Neural cell (in vitro differentiated cells): Measurements from ENCODE around the gene KDM4C.

Experiments
- CTCF ChIP-seq: fragments of 450-650 bp; IDR thresholded peaks from 2 replicates; pipeline ENCODE4 v1.5.1; 2014; ENCODE audit warnings: antibody characterized with exemption, mild to moderate bottlenecking, moderate library complexity; ENCODE audit not compliant: poor library complexity, severe bottlenecking
- EP300 ChIP-seq: fragments of 450-650 bp; conservative IDR thresholded peaks from 2 replicates; pipeline ENCODE4 v1.6.1; 2014; ENCODE audit warnings: antibody characterized with exemption, mild to moderate bottlenecking, moderate library complexity; ENCODE audit not compliant: poor library complexity, severe bottlenecking
- EZH2 ChIP-seq: fragments of 200-600, 300-800 bp; shearing (Covaris generic), sonication (generic); IDR thresholded peaks from 2 replicates; pipeline ENCODE4 v1.6.1; 2014; ENCODE audit warnings: antibody characterized with exemption, low read length, borderline replicate concordance, mild to moderate bottlenecking; ENCODE audit not compliant: insufficient read depth, poor library complexity, severe bottlenecking
- MXI1 ChIP-seq: fragments of 450-650 bp; conservative IDR thresholded peaks from 2 replicates; pipeline ENCODE4 v1.6.1; 2014; ENCODE audit warnings: antibody characterized with exemption, mild to moderate bottlenecking; ENCODE audit not compliant: poor library complexity, severe bottlenecking
- POLR2AphosphoS5 ChIP-seq: IDR thresholded peaks from 2 replicates; pipeline ENCODE4 v1.6.1; 2012
- RAD21 ChIP-seq: fragments of 450-650 bp; conservative IDR thresholded peaks from 2 replicates; pipeline ENCODE4 v1.6.1; 2014; ENCODE audit warnings: antibody characterized with exemption, mild to moderate bottlenecking, moderate library complexity
- SMC3 ChIP-seq: fragments of 450-650 bp; conservative IDR thresholded peaks from 2 replicates; pipeline ENCODE4 v1.6.1; 2014; ENCODE audit warnings: antibody characterized with exemption, mild to moderate bottlenecking, moderate library complexity; ENCODE audit not compliant: poor library complexity
- TAF1 ChIP-seq: IDR thresholded peaks from 2 replicates; pipeline ENCODE4 v1.6.1; 2012; ENCODE audit warnings: low read depth
- TF ChIP-seq, protein P1 (sequence below): IDR thresholded peaks from 2 replicates; pipeline ENCODE4 v1.6.1; 2012; ENCODE audit warnings: borderline replicate concordance

DNA sequence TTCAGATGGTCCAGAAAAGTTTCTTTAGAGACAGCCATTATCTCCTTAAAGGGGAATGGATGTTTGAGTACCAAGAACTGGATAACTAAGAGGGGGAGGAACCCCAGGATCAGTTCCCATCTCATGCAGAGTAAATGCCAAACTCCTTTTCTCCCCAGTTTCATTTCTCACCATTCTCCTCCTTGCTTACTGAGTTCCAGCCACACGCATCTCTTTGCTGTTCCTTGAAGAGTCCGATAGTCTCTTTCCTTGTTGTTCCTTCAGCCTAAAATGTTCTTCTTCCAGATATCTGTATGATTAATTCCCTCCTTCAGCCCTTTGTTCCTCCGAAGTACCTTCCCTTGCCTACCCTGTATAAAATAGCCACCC is 30.0 kb downstream of the KDM4C start:
- TF ChIP-seq EZH2: no peak
- no peak for TF ChIP-seq CTCF
- no peak for TF ChIP-seq RAD21
- no peak for TF ChIP-seq EP300
- no peak for TF ChIP-seq TAF1
- TF ChIP-seq, protein P1, sequence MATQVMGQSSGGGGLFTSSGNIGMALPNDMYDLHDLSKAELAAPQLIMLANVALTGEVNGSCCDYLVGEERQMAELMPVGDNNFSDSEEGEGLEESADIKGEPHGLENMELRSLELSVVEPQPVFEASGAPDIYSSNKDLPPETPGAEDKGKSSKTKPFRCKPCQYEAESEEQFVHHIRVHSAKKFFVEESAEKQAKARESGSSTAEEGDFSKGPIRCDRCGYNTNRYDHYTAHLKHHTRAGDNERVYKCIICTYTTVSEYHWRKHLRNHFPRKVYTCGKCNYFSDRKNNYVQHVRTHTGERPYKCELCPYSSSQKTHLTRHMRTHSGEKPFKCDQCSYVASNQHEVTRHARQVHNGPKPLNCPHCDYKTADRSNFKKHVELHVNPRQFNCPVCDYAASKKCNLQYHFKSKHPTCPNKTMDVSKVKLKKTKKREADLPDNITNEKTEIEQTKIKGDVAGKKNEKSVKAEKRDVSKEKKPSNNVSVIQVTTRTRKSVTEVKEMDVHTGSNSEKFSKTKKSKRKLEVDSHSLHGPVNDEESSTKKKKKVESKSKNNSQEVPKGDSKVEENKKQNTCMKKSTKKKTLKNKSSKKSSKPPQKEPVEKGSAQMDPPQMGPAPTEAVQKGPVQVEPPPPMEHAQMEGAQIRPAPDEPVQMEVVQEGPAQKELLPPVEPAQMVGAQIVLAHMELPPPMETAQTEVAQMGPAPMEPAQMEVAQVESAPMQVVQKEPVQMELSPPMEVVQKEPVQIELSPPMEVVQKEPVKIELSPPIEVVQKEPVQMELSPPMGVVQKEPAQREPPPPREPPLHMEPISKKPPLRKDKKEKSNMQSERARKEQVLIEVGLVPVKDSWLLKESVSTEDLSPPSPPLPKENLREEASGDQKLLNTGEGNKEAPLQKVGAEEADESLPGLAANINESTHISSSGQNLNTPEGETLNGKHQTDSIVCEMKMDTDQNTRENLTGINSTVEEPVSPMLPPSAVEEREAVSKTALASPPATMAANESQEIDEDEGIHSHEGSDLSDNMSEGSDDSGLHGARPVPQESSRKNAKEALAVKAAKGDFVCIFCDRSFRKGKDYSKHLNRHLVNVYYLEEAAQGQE: no peak
- TF ChIP-seq POLR2AphosphoS5: no peak
- TF ChIP-seq SMC3: no peak
- no peak for TF ChIP-seq MXI1
